ENCODE data around the gene GJD3.

The GJD3 gene

DNA sequence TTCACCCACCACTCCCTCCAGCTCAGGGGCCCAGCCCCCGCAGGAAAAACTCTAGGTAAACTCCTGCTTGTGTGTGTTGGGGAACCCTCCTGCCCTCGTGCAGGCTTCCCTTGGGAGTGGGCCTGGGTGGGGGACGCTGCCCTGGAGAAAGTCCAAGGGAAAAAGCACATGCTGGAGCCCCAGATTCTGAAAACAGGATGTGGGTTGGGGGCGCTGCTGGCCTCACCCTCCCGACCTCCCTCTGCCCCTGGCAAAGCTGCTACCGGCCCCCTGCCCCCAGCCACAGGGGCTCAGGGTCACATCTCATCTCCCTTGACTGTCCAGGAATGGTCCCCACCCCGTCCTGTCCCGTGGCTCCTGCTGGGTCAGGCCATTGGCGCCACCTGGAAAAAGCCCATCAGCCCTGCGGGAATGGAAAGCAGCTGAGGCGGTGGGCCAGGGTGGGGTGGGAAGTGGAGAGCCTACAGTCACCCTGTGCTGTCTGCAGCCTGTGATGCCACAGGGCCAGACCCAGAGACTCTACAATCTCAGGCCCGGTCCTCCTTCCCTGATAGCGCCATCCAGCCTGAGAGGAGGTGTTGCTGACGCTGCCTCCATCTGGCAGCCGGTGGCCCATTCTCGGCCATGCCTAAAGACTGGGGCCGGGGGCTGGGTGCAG is 2.5 kb upstream of the GJD3 start:
- peaks cover 0 to 13% of the 10 kb centered on the region in 2 donors for H3K4me1 ChIP-seq (ENCODE audit: control insufficient read depth in 1 of 2, insufficient read depth in 2 of 2, low read length in 2 of 2)
- H3K27me3 ChIP-seq (ENCODE audit: low read depth, low read length): no peaks in the 10 kb centered on the region
- no peak overlapping the region for H3K27ac ChIP-seq (ENCODE audit: low read length)
- H3K4me3 ChIP-seq (ENCODE audit: low read depth in 1 of 2, low read length in 2 of 2): no peak overlapping the region
- no peaks in the 10 kb centered on the region for H3K36me3 ChIP-seq (ENCODE audit: control insufficient read depth in 1 of 2, insufficient read depth in 2 of 2, low read length in 2 of 2)
- no peaks in the 10 kb centered on the region for H3K9me3 ChIP-seq (ENCODE audit: control insufficient read depth in 1 of 2, low read length in 2 of 2)

DNA sequence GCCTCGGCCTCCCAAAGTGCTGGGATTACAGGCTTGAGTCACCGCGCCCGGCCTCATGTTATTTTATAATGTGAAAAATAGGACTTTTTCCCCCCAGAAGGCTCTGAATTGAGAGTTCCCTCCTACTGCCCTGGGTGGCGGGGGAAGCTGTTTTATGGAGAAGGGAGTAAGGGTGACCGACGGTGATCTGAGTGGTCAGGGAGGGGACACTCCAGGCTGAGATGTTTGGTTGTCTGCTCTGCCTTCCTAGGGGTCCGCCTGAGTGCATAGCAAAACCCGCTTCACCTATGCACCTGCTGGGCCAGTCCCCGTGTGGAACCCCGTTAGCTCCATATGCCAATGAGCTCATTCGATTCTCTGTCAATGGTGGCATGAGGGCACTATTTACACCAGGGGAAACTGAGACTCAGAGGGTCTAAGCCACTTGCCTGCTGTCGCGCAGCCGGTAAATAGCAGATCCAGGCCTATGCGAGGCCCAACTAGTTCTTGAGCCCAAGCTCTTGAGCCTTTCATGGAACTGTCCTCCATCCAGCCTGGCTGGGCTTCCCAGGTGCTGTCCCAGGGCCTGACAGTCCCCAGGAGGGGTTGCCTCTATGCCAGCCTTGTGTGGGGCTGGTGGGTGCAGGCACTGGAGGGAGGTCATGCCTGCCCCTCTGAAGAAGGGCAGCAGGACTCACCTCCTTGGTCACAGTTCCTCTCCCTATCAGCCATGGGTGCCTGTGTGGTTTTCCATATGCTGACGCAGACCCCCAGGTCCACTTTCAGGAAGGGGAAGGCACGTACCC is 1.7 kb upstream of the GJD3 start:
- Histone ChIP-seq H3K4me1 (ENCODE audit: control insufficient read depth in 1 of 2, insufficient read depth in 2 of 2, low read length in 2 of 2) (peaks cover 0 to 13% of the 10 kb centered on the region in 2 donors), H3K27me3 (ENCODE audit: low read depth, low read length) (no peaks in the 10 kb centered on the region), H3K27ac (ENCODE audit: low read length) (no peak overlapping the region), H3K9me3 (ENCODE audit: control insufficient read depth in 1 of 2, low read length in 2 of 2) (no peaks in the 10 kb centered on the region), H3K36me3 (ENCODE audit: control insufficient read depth in 1 of 2, insufficient read depth in 2 of 2, low read length in 2 of 2) (no peaks in the 10 kb centered on the region), H3K4me3 (ENCODE audit: low read depth in 1 of 2, low read length in 2 of 2) (no peak overlapping the region)

DNA sequence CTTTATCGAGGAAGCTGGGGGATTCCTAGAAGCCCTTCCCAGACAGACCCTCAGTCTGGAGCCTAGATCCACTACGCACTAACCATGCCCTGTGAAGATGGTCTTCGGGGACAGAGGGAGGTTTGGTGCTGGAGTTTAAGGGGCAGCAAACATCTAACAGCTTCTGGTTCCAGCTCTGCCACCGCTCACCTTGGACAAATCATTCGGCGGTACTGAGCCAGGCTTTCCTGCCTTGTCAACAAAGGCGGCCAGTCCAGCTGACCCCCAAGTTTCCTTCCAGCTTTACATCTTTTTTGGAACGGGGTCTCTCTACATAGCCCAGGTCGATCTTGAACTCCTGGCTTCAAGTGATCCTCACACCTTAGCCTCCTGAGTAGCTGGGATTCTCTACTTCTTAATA is 369 bp upstream of the GJD3 start:
- no peaks in the 10 kb centered on the region for H3K36me3 ChIP-seq (ENCODE audit: control insufficient read depth in 1 of 2, insufficient read depth in 2 of 2, low read length in 2 of 2)
- peaks cover 0 to 13% of the 10 kb centered on the region in 2 donors for H3K4me1 ChIP-seq (ENCODE audit: control insufficient read depth in 1 of 2, insufficient read depth in 2 of 2, low read length in 2 of 2)
- H3K9me3 ChIP-seq (ENCODE audit: control insufficient read depth in 1 of 2, low read length in 2 of 2): no peaks in the 10 kb centered on the region
- no peak overlapping the region for H3K27ac ChIP-seq (ENCODE audit: low read length)
- H3K27me3 ChIP-seq (ENCODE audit: low read depth, low read length): no peaks in the 10 kb centered on the region
- no peak overlapping the region for H3K4me3 ChIP-seq (ENCODE audit: low read depth in 1 of 2, low read length in 2 of 2)

DNA sequence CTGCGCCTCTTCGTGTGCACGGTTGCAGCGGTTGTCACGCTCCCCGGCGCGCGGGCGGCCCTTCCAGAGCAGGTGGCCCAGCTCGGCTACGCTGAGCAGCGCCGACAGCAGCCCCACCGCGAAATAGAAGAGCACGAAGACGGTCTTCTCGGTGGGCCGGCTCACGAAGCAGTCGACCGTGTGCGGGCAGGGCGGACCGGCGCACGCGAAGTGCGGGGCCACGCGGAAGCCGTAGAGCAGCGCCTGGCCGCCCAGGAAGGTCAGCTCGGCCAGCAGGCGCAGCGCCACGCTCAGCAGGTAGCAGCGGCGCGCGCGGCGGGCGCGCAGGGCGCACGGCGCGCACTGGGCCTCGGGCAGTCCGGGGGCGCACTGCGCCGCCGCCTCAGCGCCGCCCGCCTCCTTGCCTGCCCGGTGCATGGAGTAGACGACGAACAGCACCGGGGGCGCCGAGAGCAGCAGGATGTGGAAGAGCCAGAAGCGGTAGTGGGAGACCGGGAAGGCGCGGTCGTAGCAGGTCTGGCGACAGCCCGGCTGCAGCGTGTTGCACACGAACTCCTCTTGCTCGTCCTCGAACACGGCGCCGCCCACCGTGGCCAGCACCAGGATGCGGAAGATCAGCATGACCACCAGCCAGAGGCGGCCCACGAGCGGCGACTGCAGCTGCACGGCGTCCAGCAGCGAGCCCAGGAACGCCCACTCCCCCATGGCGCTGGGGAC is 1.3 kb downstream of the GJD3 start:
- H3K27me3 ChIP-seq (ENCODE audit: low read depth, low read length): no peaks in the 10 kb centered on the region

DNA sequence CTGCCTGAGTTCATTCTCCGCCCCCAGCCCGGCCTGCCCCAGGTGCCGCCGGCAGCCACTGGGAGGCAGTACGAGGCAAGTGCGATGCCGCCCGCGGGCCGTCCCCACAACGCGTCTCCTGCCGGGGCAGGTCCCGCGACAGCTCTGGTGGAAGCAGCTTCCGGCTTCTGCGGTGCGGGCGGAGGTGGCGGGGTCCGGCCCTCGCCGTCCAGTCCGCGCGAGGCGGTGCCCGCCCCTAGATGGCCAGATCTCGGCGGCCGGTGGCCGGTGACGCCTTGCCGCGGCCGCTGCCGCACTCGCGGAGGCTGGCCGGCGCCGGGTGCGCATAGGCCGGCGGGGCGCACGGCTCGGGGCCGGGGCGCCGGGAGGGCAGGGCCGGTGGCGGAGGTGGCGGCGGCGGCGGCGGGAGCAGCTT is 1.8 kb downstream of the GJD3 start:
- Histone ChIP-seq H3K4me3 (ENCODE audit: low read depth in 1 of 2, low read length in 2 of 2) (peak overlapping the region in 1 of 2 donors; percentile 71), H3K9me3 (ENCODE audit: control insufficient read depth in 1 of 2, low read length in 2 of 2) (no peaks in the 10 kb centered on the region), H3K27ac (ENCODE audit: low read length) (no peak overlapping the region)

More for the DNA sequence above, 1.3 kb downstream of the GJD3 start:
- Histone ChIP-seq H3K9me3 (ENCODE audit: control insufficient read depth in 1 of 2, low read length in 2 of 2) (no peaks in the 10 kb centered on the region), H3K36me3 (ENCODE audit: control insufficient read depth in 1 of 2, insufficient read depth in 2 of 2, low read length in 2 of 2) (no peaks in the 10 kb centered on the region), H3K4me1 (ENCODE audit: control insufficient read depth in 1 of 2, insufficient read depth in 2 of 2, low read length in 2 of 2) (peaks cover 0 to 13% of the 10 kb centered on the region in 2 donors), H3K27ac (ENCODE audit: low read length) (no peak overlapping the region), H3K4me3 (ENCODE audit: low read depth in 1 of 2, low read length in 2 of 2) (peak overlapping the region; percentile 55 to 71)

DNA sequence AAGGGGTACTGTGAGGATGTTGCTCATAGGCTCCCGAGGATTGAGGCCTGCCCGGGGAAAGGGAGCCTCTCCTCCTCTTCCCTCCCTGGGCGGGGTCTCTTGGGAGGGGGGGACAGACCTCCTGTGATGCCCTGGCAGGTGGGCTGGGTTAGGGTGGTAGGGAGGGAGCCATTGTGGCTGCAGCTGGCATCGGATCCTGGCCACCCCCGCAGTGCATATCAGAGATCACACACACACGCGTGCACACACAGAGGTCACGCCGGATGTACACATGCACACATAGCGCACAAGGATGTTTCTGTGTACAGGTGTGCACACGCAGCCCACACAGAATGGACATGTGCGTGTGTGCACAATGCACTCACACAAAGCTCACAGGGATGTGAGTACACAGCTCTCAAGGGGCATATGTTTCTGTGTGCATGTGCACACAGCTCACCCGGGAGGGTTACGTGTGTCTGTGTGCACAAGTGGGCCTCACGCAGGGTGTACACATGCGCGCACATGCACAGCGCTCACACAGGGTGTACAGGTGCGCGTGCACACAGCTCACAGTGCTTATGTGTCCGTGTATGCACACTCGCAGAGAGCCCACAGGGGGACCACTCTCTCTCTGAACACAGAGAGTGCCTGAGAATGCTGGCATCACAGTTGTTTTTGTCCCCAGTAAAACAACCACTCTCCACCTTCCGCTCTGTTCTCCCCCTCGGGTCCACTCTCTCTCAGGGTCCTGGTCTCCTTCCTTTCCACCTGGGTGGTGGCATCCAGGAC is 2.4 kb downstream of the GJD3 start:
- H3K27ac ChIP-seq (ENCODE audit: low read length): no peak overlapping the region
- no peaks in the 10 kb centered on the region for H3K9me3 ChIP-seq (ENCODE audit: control insufficient read depth in 1 of 2, low read length in 2 of 2)
- H3K4me1 ChIP-seq (ENCODE audit: control insufficient read depth in 1 of 2, insufficient read depth in 2 of 2, low read length in 2 of 2): peaks cover 0 to 20% of the 10 kb centered on the region in 2 donors
- H3K36me3 ChIP-seq (ENCODE audit: control insufficient read depth in 1 of 2, insufficient read depth in 2 of 2, low read length in 2 of 2): no peaks in the 10 kb centered on the region
- H3K4me3 ChIP-seq (ENCODE audit: low read depth in 1 of 2, low read length in 2 of 2): peak overlapping the region in 1 of 2 donors; percentile 71
- H3K27me3 ChIP-seq (ENCODE audit: low read depth, low read length): no peaks in the 10 kb centered on the region

More for the DNA sequence above, 1.8 kb downstream of the GJD3 start:
- H3K4me1 ChIP-seq (ENCODE audit: control insufficient read depth in 1 of 2, insufficient read depth in 2 of 2, low read length in 2 of 2): peaks cover 0 to 17% of the 10 kb centered on the region in 2 donors
- no peaks in the 10 kb centered on the region for H3K36me3 ChIP-seq (ENCODE audit: control insufficient read depth in 1 of 2, insufficient read depth in 2 of 2, low read length in 2 of 2)
- H3K27me3 ChIP-seq (ENCODE audit: low read depth, low read length): no peaks in the 10 kb centered on the region

DNA sequence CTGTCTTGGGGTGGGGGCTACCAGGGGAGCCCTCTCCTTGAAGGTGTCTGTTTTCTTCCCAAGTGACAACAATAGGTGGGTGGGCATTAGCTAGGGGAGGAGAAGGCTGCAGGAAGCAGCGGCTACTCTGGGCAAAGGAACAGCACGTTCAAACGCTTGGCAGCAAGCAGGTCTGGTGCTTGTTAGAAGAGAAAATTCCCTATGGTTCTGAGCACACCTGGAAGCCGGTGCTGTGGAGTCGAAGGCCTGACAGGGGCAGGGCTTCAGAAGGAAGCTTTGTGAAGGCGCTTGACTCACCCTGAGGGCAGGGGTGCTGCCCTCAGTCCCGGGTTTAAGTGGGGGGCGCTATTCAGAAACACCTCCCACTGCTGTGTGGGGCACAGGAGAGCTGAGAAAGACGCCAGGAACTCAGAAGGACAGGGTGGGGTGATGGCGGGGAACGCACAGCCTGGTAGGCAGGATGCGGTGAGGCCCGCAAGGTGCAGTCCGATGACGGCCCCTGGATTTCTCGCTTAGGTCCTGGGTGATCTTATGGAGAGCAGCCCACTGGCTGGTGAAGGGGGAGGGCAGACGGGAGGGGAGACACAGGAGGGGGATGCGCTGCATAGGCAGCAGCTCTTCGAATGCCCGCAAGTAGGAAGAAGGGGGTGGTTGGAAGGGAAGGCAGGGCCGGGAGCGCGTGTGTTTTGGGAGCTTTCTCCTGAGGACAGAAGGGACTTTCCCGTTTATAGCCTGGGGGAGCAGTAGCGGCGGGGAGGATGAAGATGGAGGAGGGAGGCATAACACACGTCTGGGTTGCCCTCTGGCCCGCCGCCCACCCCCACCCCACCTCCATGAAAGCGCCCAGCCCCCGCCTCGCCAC is 3.2 kb downstream of the GJD3 start:
- Histone ChIP-seq H3K27ac (ENCODE audit: low read length) (no peak overlapping the region), H3K27me3 (ENCODE audit: low read depth, low read length) (no peaks in the 10 kb centered on the region), H3K4me1 (ENCODE audit: control insufficient read depth in 1 of 2, insufficient read depth in 2 of 2, low read length in 2 of 2) (peaks cover 0 to 24% of the 10 kb centered on the region in 2 donors)

DNA sequence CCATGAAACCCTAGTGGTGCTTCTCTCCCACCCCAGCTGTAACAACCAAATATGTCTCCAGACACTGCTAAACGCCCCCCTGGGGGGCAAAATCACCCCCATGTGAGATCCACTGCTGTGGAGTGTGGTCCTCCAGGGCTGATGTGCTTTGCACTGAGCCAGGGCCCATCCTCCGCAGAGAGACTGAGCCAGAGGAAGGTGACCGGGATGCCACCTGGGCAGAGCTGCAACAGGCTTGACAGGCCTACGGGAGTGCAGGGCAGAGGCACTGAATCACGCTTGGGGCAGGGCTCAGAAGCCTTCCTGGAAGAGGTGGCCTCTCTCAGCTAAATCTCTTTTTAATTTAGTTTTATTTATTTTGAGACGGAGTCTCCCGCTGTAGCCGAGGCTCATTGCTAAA is 4.4 kb downstream of the GJD3 start:
- Histone ChIP-seq H3K36me3 (ENCODE audit: control insufficient read depth in 1 of 2, insufficient read depth in 2 of 2, low read length in 2 of 2) (peaks cover 0 to 13% of the 10 kb centered on the region in 2 donors), H3K9me3 (ENCODE audit: control insufficient read depth in 1 of 2, low read length in 2 of 2) (no peaks in the 10 kb centered on the region), H3K4me3 (ENCODE audit: low read depth in 1 of 2, low read length in 2 of 2) (no peak overlapping the region), H3K4me1 (ENCODE audit: control insufficient read depth in 1 of 2, insufficient read depth in 2 of 2, low read length in 2 of 2) (peaks cover 0 to 36% of the 10 kb centered on the region in 2 donors), H3K27ac (ENCODE audit: low read length) (no peak overlapping the region), H3K27me3 (ENCODE audit: low read depth, low read length) (no peaks in the 10 kb centered on the region)

More for the DNA sequence above, 3.2 kb downstream of the GJD3 start:
- peaks cover 0 to 1% of the 10 kb centered on the region in 2 donors for H3K36me3 ChIP-seq (ENCODE audit: control insufficient read depth in 1 of 2, insufficient read depth in 2 of 2, low read length in 2 of 2)
- no peak overlapping the region for H3K4me3 ChIP-seq (ENCODE audit: low read depth in 1 of 2, low read length in 2 of 2)
- no peaks in the 10 kb centered on the region for H3K9me3 ChIP-seq (ENCODE audit: control insufficient read depth in 1 of 2, low read length in 2 of 2)

DNA sequence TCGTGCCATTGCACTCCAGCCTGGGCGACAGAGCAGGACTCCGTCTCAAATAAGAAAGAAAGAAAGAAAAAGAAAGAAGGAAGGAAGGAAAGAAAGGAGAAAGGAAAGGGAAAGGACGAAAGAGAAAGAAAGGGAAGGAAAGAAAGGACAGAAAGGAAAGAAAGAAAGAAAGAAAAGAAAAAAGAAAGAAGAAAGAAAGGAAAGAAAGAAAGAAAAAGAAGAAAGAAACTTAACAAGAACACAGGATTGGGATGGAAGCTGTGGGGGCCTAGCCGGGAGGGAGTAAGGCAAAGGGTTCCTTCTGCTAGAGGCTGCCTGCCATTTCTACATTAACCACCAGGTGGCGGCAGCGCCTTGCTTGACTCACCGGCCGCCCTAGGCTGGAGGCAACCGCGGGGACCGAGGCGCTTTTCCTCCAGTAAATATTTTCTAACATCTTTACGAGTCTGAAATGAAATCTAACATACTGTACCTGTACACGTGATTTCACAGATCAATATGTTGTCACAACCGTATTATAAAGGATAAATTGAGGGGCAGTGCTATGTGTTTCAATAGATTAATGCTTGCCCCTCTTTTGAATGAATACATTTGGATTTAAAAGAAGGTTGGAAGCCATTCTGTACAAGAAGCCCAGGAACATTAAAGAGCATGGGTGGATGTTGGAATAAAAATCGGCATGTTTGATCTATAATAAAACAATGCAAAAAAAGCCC is 6.1 kb downstream of the GJD3 start:
- H3K27ac ChIP-seq (ENCODE audit: low read length): peak overlapping the region; percentile 63
- H3K4me1 ChIP-seq (ENCODE audit: control insufficient read depth in 1 of 2, insufficient read depth in 2 of 2, low read length in 2 of 2): peaks cover 0 to 42% of the 10 kb centered on the region in 2 donors
- peak overlapping the region in 1 of 2 donors; percentile 42 for H3K4me3 ChIP-seq (ENCODE audit: low read depth in 1 of 2, low read length in 2 of 2)

More for the DNA sequence above, 6.1 kb downstream of the GJD3 start:
- Histone ChIP-seq H3K27me3 (ENCODE audit: low read depth, low read length) (no peaks in the 10 kb centered on the region), H3K9me3 (ENCODE audit: control insufficient read depth in 1 of 2, low read length in 2 of 2) (no peaks in the 10 kb centered on the region), H3K36me3 (ENCODE audit: control insufficient read depth in 1 of 2, insufficient read depth in 2 of 2, low read length in 2 of 2) (peaks cover 0 to 22% of the 10 kb centered on the region in 2 donors)
